Body of pancreas (tissue), 4 donors: Measurements from ENCODE around the gene CCDC51.

Source experiments
- CTCF ChIP-seq, 7 experiments: fragments of 450-650 bp in 4 of 7; fragments of 200-600 bp in 3 of 7; sonication (generic) in 3 of 7; IDR thresholded peaks; one replicate each; pipeline ENCODE4 v1.5.1; 2016 to 2019; ENCODE audit warnings: antibody characterized with exemption in 7 of 7
- POLR2A ChIP-seq, 3 donors: fragments of 450-650 bp; IDR thresholded peaks; one replicate each; pipeline ENCODE4 v1.6.1; 2016; ENCODE audit warnings: antibody characterized with exemption in 3 of 3, mild to moderate bottlenecking in 2 of 3

GRCh38 chr3:48423241-48423882 lies 16.6 kb downstream of the CCDC51 start:
- TF ChIP-seq CTCF (IDR thresholded peaks at IDR 0.05) (no peak), POLR2A (IDR thresholded peaks at IDR 0.05) (no peak)
